ENCODE results near the gene CEP104. TPM values are rescaled to one million over a fixed set of nuclear protein-coding genes. Genes with fewer than 3 reads are reported as not detected.
A peak's percentile ranks its signal among the peaks of the same experiment; 100 is the strongest.

CEP104 gene
- polyA plus RNA-seq, 3 donors, result 8.3 to 25.1 (median 13.0) TPM

DNA sequence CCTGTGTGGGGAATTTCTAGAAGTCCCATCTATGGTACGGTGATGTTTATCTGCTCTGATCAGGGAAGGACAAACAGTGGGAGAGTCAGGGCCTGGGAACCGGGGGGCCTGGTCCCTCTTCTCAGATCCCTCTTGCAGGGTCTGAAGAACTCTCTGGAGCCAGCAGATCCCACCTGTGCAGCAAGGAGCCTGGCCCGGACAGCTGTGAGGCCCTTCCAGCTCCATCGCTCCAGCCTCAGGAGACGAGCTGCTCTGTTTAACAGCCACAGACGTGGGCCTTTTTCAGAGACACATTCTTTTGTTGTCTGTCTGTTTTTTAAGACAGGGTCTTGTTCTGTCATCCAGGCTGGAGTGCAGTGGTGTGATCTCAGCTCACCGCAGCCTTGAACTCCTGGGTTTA is 28.6 kb upstream of the CEP104 start:
- TF ChIP-seq, protein P1, sequence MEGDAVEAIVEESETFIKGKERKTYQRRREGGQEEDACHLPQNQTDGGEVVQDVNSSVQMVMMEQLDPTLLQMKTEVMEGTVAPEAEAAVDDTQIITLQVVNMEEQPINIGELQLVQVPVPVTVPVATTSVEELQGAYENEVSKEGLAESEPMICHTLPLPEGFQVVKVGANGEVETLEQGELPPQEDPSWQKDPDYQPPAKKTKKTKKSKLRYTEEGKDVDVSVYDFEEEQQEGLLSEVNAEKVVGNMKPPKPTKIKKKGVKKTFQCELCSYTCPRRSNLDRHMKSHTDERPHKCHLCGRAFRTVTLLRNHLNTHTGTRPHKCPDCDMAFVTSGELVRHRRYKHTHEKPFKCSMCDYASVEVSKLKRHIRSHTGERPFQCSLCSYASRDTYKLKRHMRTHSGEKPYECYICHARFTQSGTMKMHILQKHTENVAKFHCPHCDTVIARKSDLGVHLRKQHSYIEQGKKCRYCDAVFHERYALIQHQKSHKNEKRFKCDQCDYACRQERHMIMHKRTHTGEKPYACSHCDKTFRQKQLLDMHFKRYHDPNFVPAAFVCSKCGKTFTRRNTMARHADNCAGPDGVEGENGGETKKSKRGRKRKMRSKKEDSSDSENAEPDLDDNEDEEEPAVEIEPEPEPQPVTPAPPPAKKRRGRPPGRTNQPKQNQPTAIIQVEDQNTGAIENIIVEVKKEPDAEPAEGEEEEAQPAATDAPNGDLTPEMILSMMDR (IDR thresholded peaks at IDR 0.05), result no peak
- intact Hi-C loops (cut with micrococcal nuclease), result no loop called here
- no peak overlapping the region for H3K9ac ChIP-seq (ENCODE audit: insufficient read depth, low read length, poor library complexity, severe bottlenecking)
- H3K27me3 ChIP-seq (ENCODE audit: control insufficient read depth in 2 of 2, insufficient read depth in 2 of 2, low read length in 2 of 2), result no peaks in the 10 kb centered on the region
- H3K27ac Mint-ChIP-seq, result peak overlapping the region in 2 of 7 donors; percentile 8 to 32
- no peaks in the 10 kb centered on the region for H3K79me2 ChIP-seq (ENCODE audit: insufficient read depth, low read length)
- no peaks in the 10 kb centered on the region for H3K9me3 Mint-ChIP-seq
- H3K4me3 Mint-ChIP-seq, result no peak overlapping the region
- no peaks in the 10 kb centered on the region for H3K9me3 ChIP-seq (replicated peaks in 1 of 2; ENCODE audit: control insufficient read depth in 1 of 2, insufficient read depth in 1 of 2, low read length in 2 of 2)
- 97% methylated on average over 5 of the region's 7 CpGs for WGBS (ENCODE audit: insufficient coverage)
- no peak for DNase-seq
- peaks cover 16% of the 10 kb centered on the region for H3K4me1 Mint-ChIP-seq
- H4K20me1 ChIP-seq (ENCODE audit: insufficient read depth, low read length), result no peaks in the 10 kb centered on the region
- H2AFZ ChIP-seq (ENCODE audit: insufficient read depth, low read depth, low read length, poor library complexity, severe bottlenecking), result no peak overlapping the region
- peaks cover 60 to 72% of the 10 kb centered on the region in 2 donors for H3K36me3 Mint-ChIP-seq
- no peak overlapping the region for H3K4me2 ChIP-seq (replicated peaks; ENCODE audit: extremely low read depth, low read length, poor library complexity, severe bottlenecking)
- peaks cover 11 to 20% of the 10 kb centered on the region in 2 donors for H3K4me1 ChIP-seq (ENCODE audit: control insufficient read depth in 1 of 2, insufficient read depth in 2 of 2, low read length in 2 of 2)
- H3K4me3 ChIP-seq (replicated peaks in 1 of 3; ENCODE audit: low read depth in 2 of 3, low read length in 3 of 3), result no peak overlapping the region
- H3K27ac ChIP-seq (ENCODE audit: low read depth in 1 of 2, low read length in 2 of 2), result no peak overlapping the region
- H3K27me3 Mint-ChIP-seq (ENCODE audit: low read depth in 3 of 3), result peaks cover 0 to 3% (median 0%) of the 10 kb centered on the region in 3 donors
- H3K36me3 ChIP-seq (replicated peaks in 1 of 2; ENCODE audit: control insufficient read depth in 1 of 2, insufficient read depth in 2 of 2, low read length in 2 of 2), result peaks cover 38 to 80% of the 10 kb centered on the region in 2 donors

DNA sequence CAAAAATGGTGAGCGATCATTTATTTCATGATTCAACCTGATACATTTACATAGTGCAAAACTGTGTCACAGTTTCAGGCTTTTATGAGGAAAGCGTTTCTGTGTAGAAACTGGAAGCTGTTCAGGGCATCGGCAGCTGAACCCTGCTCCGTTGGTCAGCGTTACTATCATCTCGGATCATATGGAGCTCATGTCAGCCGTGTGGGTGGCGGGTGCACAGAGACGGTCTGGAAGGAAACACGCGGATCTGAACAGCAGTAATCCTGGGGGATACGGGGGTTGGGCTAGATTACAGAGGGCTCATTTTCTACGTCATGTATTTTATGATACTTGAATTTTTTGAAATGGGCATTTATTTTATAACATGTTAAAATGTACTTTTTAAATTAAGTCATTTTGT is 28.0 kb upstream of the CEP104 start:
- Mint-ChIP-seq H3K36me3 (peaks cover 60 to 70% of the 10 kb centered on the region in 2 donors), H3K27me3 (ENCODE audit: low read depth in 3 of 3) (peaks cover 0 to 2% (median 0%) of the 10 kb centered on the region in 3 donors), H3K4me3 (no peak overlapping the region), H3K4me1 (peaks cover 12% of the 10 kb centered on the region), H3K27ac (peak overlapping the region in 1 of 7 donors; percentile 70), H3K9me3 (peaks cover 0 to under 1% (median 0%) of the 10 kb centered on the region in 7 donors)
- no peaks in the 10 kb centered on the region for H3K79me2 ChIP-seq (ENCODE audit: insufficient read depth, low read length)
- H3K4me3 ChIP-seq (replicated peaks in 1 of 3; ENCODE audit: low read depth in 2 of 3, low read length in 3 of 3), result no peak overlapping the region
- peaks cover 35 to 82% of the 10 kb centered on the region in 2 donors for H3K36me3 ChIP-seq (replicated peaks in 1 of 2; ENCODE audit: control insufficient read depth in 1 of 2, insufficient read depth in 2 of 2, low read length in 2 of 2)
- H3K9ac ChIP-seq (ENCODE audit: insufficient read depth, low read length, poor library complexity, severe bottlenecking), result no peak overlapping the region
- TF ChIP-seq, protein P1 (IDR thresholded peaks at IDR 0.05), result no peak
- no peak overlapping the region for H3K4me2 ChIP-seq (replicated peaks; ENCODE audit: extremely low read depth, low read length, poor library complexity, severe bottlenecking)
- intact Hi-C loops (cut with micrococcal nuclease), result no loop called here
- no peaks in the 10 kb centered on the region for H3K9me3 ChIP-seq (replicated peaks in 1 of 2; ENCODE audit: control insufficient read depth in 1 of 2, insufficient read depth in 1 of 2, low read length in 2 of 2)
- H4K20me1 ChIP-seq (ENCODE audit: insufficient read depth, low read length), result no peaks in the 10 kb centered on the region
- peaks cover 5 to 16% of the 10 kb centered on the region in 2 donors for H3K4me1 ChIP-seq (ENCODE audit: control insufficient read depth in 1 of 2, insufficient read depth in 2 of 2, low read length in 2 of 2)
- WGBS (ENCODE audit: insufficient coverage), result 98% methylated on average over 9 of the region's 13 CpGs
- no peak overlapping the region for H2AFZ ChIP-seq (ENCODE audit: insufficient read depth, low read depth, low read length, poor library complexity, severe bottlenecking)
- no peak for DNase-seq
- no peak overlapping the region for H3K27ac ChIP-seq (ENCODE audit: low read depth in 1 of 2, low read length in 2 of 2)
- no peaks in the 10 kb centered on the region for H3K27me3 ChIP-seq (ENCODE audit: control insufficient read depth in 2 of 2, insufficient read depth in 2 of 2, low read length in 2 of 2)
